GM21717 (cell line): ENCODE measurements around the gene OR2L8.

Experiments used
- ATAC-seq: cut with Tn5 transposase; IDR thresholded peaks from one replicate; pipeline ENCODE4 v1.9.1; 2021; ENCODE audit warnings: mild to moderate bottlenecking, moderate library complexity; ENCODE audit not compliant: unreplicated experiment

OR2L8 gene

DNA sequence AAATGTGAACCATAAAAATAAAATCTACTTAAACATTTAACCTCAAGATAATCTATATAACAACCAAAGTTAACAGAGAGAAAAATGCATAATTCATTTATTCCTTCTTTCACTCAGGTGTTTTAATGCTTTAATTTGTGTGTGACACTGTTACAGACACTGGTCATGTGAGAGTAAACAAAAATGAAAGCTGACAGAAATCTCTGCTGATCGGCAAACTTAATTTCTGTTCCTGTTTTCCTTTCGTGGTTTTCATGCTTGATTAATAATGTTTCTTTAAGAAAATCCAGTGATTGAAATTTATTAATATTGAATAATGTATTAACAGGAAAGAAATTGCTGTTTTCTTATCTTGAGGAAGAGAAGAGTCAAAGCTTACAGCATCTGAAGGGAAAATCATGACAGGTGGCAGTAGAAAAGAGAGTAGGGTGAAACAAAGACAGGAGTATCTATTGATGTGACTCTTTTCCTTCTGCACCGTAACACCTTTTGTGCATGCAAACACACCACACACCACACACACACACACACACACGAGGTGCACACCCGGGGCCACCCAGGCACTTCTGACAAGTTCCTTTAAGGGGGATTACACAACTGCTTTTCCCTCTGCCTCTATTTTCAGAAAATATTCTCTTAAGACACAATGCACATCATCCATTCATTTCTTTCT lies 18.0 kb downstream of the OR2L8 start:
- peak; percentile 94 for ATAC-seq

DNA sequence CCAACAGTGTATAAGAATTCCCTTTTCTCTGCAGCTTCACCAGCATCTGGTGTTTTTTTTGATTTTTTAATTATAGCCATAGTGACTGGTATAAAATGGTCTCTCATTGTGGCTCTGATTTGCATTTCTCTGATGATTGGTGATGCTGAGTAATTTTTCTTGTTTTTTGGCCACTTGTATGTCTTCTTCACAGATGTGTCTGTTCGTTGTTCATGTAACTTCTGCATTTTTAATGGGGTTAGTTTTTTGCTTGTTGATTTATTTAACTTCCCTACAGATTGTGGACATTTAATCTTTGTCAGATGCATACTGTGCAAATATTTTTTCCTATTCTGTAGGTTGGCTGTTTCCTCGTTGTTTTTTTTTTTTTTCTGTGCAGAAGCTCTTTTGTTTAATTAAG lies 44.3 kb downstream of the OR2L8 start:
- ATAC-seq, result no peak

DNA sequence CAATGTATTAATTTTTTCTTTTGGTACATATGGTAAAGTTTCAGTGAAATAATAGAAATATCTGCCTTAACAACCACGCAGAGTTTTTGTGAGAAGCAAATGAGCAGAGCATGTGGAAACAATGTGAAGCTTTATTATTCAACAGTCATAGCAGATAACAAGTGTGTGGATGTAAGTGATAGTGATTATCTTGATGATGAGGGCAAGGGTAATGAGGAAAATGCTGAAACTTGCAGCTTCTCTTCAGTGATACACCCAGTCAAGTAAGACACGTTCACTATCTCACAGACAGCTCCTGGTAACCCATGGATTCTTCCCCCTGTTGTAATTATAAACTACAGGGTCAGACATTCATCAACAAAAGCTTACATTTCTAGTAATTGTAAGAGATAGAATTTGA lies 50.2 kb downstream of the OR2L8 start:
- no peak for ATAC-seq
